Endothelial cell of umbilical vein (primary cell): Measurements from ENCODE around the gene FSIP1. TPM values are rescaled to one million over a fixed set of nuclear protein-coding genes. Genes with fewer than 3 reads are reported as not detected.

Source experiments
- BruUV-seq: library from RNA; stranded (reverse); fragments of 400-500 nt; replicated peaks from 2 replicates; lab custom pipeline; 2021; lab: Mats Ljungman, UMichigan
- CTCF ChIA-PET: fragments of 300-600, 350-600 bp; sonication (Branson Sonifier 250); formaldehyde crosslinking; loops from one replicate; lab custom pipeline; 2021; ENCODE audit warnings: antibody characterized with exemption, inconsistent platforms; lab: Charles Lee
- POLR2A ChIA-PET: fragments of 300-600, 350-600 bp; sonication (Branson Sonifier 250); formaldehyde crosslinking; loops from one replicate; lab custom pipeline; 2021; ENCODE audit warnings: antibody characterized with exemption, inconsistent platforms; lab: Charles Lee
- DNase-seq: peaks from one replicate; pipeline ENCODE4 v3.0.0-alpha.2; 2011; ENCODE audit warnings: low read depth, low spot score
- FAIRE-seq: peaks from 2 replicates; lab custom pipeline; 2011; peaks lifted over from hg19 to GRCh38; lab: Jason Lieb, UNC
- H2AFZ ChIP-seq: 2 replicates; pipeline ENCODE4 v1.6.0; 2012; ENCODE audit warnings: low read depth, low read length, control low read depth, inconsistent platforms
- H3K27ac ChIP-seq: 2 replicates; pipeline ENCODE4 v1.5.1; 2011; ENCODE audit warnings: low read depth, mild to moderate bottlenecking, control low read depth, low read length, moderate library complexity; ENCODE audit not compliant: insufficient read depth
- H3K27me3 ChIP-seq, 2 experiments: 2 replicates each; pipeline versions ENCODE4 v1.6.0 to v1.6.1; 2011; ENCODE audit warnings: low read length in 2 of 2, mixed read lengths in 1 of 2; ENCODE audit not compliant: control insufficient read depth in 2 of 2, insufficient read depth in 2 of 2
- H3K36me3 ChIP-seq, 2 experiments: 2 replicates in 1 of 2; 3 replicates in 1 of 2; pipeline ENCODE4 v1.5.1; 2011; ENCODE audit warnings: low read length in 2 of 2, mild to moderate bottlenecking in 1 of 2, moderate library complexity in 1 of 2; ENCODE audit not compliant: control insufficient read depth in 2 of 2, insufficient read depth in 2 of 2; ENCODE audit errors: extremely low read depth in 1 of 2
- H3K4me1 ChIP-seq: 3 replicates; pipeline ENCODE4 v1.5.1; 2011; ENCODE audit warnings: mild to moderate bottlenecking, low read length; ENCODE audit not compliant: control insufficient read depth, insufficient read depth; ENCODE audit errors: extremely low read depth
- H3K4me2 ChIP-seq: 2 replicates; pipeline ENCODE4 v1.6.1; 2011; ENCODE audit warnings: low read length, control low read depth, mixed read lengths; ENCODE audit not compliant: insufficient read depth
- H3K4me3 ChIP-seq, 3 experiments: fragments of 200-600 bp in 1 of 3; sonication (generic), shearing (Covaris generic) in 1 of 3; replicated peaks in 1 of 3; 2 replicates each; pipeline ENCODE4 v1.5.1; 2011 to 2016; ENCODE audit warnings: control low read depth in 3 of 3, low read length in 3 of 3, mild to moderate bottlenecking in 2 of 3, inconsistent platforms in 1 of 3, low read depth in 1 of 3, moderate library complexity in 1 of 3; ENCODE audit not compliant: insufficient read depth in 1 of 3
- H3K79me2 ChIP-seq: 2 replicates; pipeline ENCODE4 v1.6.0; 2012; ENCODE audit warnings: low read length, inconsistent platforms; ENCODE audit not compliant: control insufficient read depth, insufficient read depth
- H3K9ac ChIP-seq: replicated peaks from 2 replicates; pipeline ENCODE3; 2011; ENCODE audit warnings: low read length, control low read depth; ENCODE audit not compliant: insufficient read depth; ENCODE audit errors: extremely low read depth
- H3K9me1 ChIP-seq: replicated peaks from 3 replicates; pipeline ENCODE4 v1.6.0; 2011; ENCODE audit warnings: mild to moderate bottlenecking, low read length; ENCODE audit not compliant: control insufficient read depth, insufficient read depth; ENCODE audit errors: extremely low read depth
- H3K9me3 ChIP-seq: replicated peaks from 2 replicates; pipeline ENCODE4 v1.5.1; 2012; ENCODE audit warnings: low read length, inconsistent platforms; ENCODE audit not compliant: control insufficient read depth, insufficient read depth
- H4K20me1 ChIP-seq: replicated peaks from 2 replicates; pipeline ENCODE3; 2011; ENCODE audit warnings: mild to moderate bottlenecking, low read length; ENCODE audit not compliant: control insufficient read depth, insufficient read depth; ENCODE audit errors: extremely low read depth
- EZH2 ChIP-seq: IDR thresholded peaks from 2 replicates; pipeline ENCODE4 v1.6.1; 2012; ENCODE audit warnings: borderline replicate concordance, low read depth, mild to moderate bottlenecking, moderate library complexity, low read length, inconsistent platforms; ENCODE audit not compliant: severe bottlenecking
- FOS ChIP-seq: IDR thresholded peaks from 2 replicates; pipeline ENCODE4 v1.6.1; 2011; ENCODE audit warnings: mild to moderate bottlenecking, low read length, moderate library complexity, borderline replicate concordance; ENCODE audit not compliant: insufficient read depth
- GATA2 ChIP-seq: IDR thresholded peaks from 2 replicates; pipeline ENCODE4 v1.7.0; 2011; ENCODE audit warnings: low read depth, mild to moderate bottlenecking, moderate library complexity, mixed read lengths, low read length; ENCODE audit not compliant: insufficient read length, insufficient read depth
- JUN ChIP-seq: IDR thresholded peaks from 2 replicates; pipeline ENCODE4 v1.6.1; 2011; ENCODE audit warnings: borderline replicate concordance, low read depth; ENCODE audit not compliant: insufficient read length, insufficient read depth
- MYC ChIP-seq: IDR thresholded peaks from one replicate; pipeline ENCODE4 v1.6.1; 2011; ENCODE audit warnings: mild to moderate bottlenecking, low read depth, low read length
- POLR2A ChIP-seq: IDR thresholded peaks from 2 replicates; pipeline ENCODE4 v1.6.1; 2012; ENCODE audit warnings: low read depth, mild to moderate bottlenecking, control low read depth, low read length
- POLR2AphosphoS5 ChIP-seq: IDR thresholded peaks from 2 replicates; pipeline ENCODE4 v1.6.1; 2012; ENCODE audit warnings: low read depth, mild to moderate bottlenecking, control low read depth, low read length, moderate library complexity; ENCODE audit not compliant: insufficient read depth
- dilution Hi-C: fragments of 300-500 bp; cut with MboI; formaldehyde crosslinking; loops from one replicate; pipeline ENCODE4 v1.15.0; 2019; ENCODE audit warnings: low sequenced_read_pairs; ENCODE audit not compliant: extremely low pct_ligation_motif_present
- intact Hi-C: fragments of 100-400 bp; cut with micrococcal nuclease; formaldehyde crosslinking; loops from one replicate; pipeline ENCODE4 v1.10.0; 2022
- polyA plus RNA-seq, 4 experiments: library from polyadenylated mRNA; depleted of rRNA in 3 of 4; stranded (reverse) in 3 of 4; unstranded in 1 of 4; fragments of >200 nt; gene quantifications; 2 replicates each; pipeline versions ENCODE4 v1.2.1 to v1.2.3, GENCODE V29; 2011 to 2012; ENCODE audit warnings: missing spikeins in 1 of 4
- total RNA-seq: library from RNA; stranded (reverse); gene quantifications from 2 replicates; pipeline ENCODE4 v1.2.3, GENCODE V29; 2021
- TF ChIP-seq, protein P1 (sequence below), 2 donors: IDR thresholded peaks; 1 replicate in 1 of 2; 2 replicates in 1 of 2; pipeline ENCODE4 v1.5.1; 2011; ENCODE audit warnings: low read length in 2 of 2, mild to moderate bottlenecking in 2 of 2, moderate library complexity in 2 of 2, control low read depth in 1 of 2, inconsistent platforms in 1 of 2, low read depth in 1 of 2; ENCODE audit not compliant: insufficient read depth in 1 of 2; ENCODE audit errors: extremely low read depth in 1 of 2
- TF ChIP-seq, protein P2 (sequence below): IDR thresholded peaks from 2 replicates; pipeline ENCODE4 v1.6.1; 2011; ENCODE audit not compliant: insufficient read depth, insufficient read length

Gene FSIP1
- total and polyA plus RNA-seq, 2 donors (not counting 3 experiments of a cell fraction or from before 2014, with no cell fraction given) = 0.23 to 1.1 TPM

DNA sequence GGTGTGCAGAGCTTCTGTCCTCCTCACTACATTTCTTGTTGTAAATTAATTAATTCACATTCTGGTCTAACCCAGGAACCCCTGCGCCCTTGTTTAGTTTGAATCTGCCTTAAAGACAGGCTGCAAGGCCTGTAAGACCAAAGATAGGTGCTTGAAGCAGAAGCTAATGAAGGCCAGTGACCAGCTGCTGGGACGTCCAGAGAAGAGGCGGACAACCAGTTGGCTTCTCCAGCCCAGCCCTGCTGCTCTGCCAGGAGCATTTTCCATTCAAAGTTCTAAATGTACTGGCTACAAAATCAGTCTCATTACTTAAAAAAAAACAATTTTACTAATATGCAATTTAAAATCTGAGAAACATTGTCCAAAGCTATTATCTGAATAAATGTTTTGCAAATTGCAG lies 43.6 kb downstream of the FSIP1 start:
- no peak for FAIRE-seq
- intact Hi-C loops (no loop called here), dilution Hi-C loops (no loop called here)
- ChIA-PET CTCF (interaction anchor here (1.4 to 5.4 kb wide), 2 partner anchors 18 to 53 kb away, joined by 4 to 45 read pairs; no protein-coding TSS in a partner anchor), POLR2A (no interaction called here)
- Histone ChIP-seq H3K9me1 (no peaks in the 10 kb centered on the region), H3K27ac (no peak overlapping the region), H3K36me3 (no peaks in the 10 kb centered on the region), H3K79me2 (no peaks in the 10 kb centered on the region), H3K4me1 (no peaks in the 10 kb centered on the region), H3K4me2 (no peak overlapping the region), H3K4me3 (no peak overlapping the region), H3K9me3 (no peaks in the 10 kb centered on the region), H3K27me3 (no peaks in the 10 kb centered on the region), H2AFZ (no peak overlapping the region), H4K20me1 (no peaks in the 10 kb centered on the region), H3K9ac (no peak overlapping the region)
- no TSS peak for BruUV-seq
- TF ChIP-seq FOS = no peak
- TF ChIP-seq POLR2A = no peak
- TF ChIP-seq GATA2 = no peak
- no peak for TF ChIP-seq POLR2AphosphoS5
- no peak for TF ChIP-seq EZH2
- TF ChIP-seq, protein P1, sequence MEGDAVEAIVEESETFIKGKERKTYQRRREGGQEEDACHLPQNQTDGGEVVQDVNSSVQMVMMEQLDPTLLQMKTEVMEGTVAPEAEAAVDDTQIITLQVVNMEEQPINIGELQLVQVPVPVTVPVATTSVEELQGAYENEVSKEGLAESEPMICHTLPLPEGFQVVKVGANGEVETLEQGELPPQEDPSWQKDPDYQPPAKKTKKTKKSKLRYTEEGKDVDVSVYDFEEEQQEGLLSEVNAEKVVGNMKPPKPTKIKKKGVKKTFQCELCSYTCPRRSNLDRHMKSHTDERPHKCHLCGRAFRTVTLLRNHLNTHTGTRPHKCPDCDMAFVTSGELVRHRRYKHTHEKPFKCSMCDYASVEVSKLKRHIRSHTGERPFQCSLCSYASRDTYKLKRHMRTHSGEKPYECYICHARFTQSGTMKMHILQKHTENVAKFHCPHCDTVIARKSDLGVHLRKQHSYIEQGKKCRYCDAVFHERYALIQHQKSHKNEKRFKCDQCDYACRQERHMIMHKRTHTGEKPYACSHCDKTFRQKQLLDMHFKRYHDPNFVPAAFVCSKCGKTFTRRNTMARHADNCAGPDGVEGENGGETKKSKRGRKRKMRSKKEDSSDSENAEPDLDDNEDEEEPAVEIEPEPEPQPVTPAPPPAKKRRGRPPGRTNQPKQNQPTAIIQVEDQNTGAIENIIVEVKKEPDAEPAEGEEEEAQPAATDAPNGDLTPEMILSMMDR (IDR thresholded peaks at IDR 0.05; ENCODE audit: extremely low read depth in 1 of 2, insufficient read depth in 1 of 2, low read depth in 1 of 2, low read length in 2 of 2) = no peak
- TF ChIP-seq, protein P2, sequence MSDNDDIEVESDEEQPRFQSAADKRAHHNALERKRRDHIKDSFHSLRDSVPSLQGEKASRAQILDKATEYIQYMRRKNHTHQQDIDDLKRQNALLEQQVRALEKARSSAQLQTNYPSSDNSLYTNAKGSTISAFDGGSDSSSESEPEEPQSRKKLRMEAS = no peak
- no peak for TF ChIP-seq MYC
- no peak for TF ChIP-seq JUN
- DNase-seq = no peak
